Measurements from ENCODE around the gene NKX1-2. TPM values are rescaled to one million over a fixed set of nuclear protein-coding genes. Genes with fewer than 3 reads are reported as not detected.

Gene NKX1-2
- total and polyA plus RNA-seq, 2 experiments from 2014 or later, result 9.8 to 39.4 TPM

DNA sequence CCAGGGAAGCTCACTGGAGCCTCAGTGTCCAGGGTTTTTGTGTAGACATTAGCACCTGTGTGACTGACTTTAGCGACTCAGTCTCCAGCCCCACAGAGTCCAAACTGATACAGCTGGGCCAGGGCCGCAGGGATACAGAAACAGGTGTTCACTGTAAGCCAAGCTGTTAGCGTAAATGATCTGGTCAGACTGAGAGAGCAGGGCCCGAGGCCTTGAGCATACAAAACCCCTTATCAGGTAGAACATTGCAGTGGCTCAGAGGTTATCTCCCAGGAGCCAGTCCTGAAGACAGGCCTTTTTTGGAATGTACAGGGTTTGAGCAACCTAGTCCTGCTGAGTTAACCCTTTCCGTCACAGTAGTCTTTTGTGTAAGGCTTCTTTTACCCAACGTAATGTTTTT, 36.8 kb upstream of the NKX1-2 start:
- Histone ChIP-seq H3K4me2 (no peak overlapping the region), H3K27ac (ENCODE audit: low read depth) (no peak overlapping the region), H4K20me1 (replicated peaks; ENCODE audit: insufficient read depth) (no peaks in the 10 kb centered on the region), H3K4me3 (no peak overlapping the region), H3K4me1 (ENCODE audit: insufficient read depth) (peaks cover 7% of the 10 kb centered on the region; the same call in 1 of the 2 replicates), H3K79me2 (replicated peaks; ENCODE audit: insufficient read depth) (no peaks in the 10 kb centered on the region), H3K36me3 (ENCODE audit: insufficient read depth) (no peaks in the 10 kb centered on the region; the same call in 1 of the 2 replicates), H2AFZ (no peak overlapping the region), H3F3A (replicated peaks; ENCODE audit: low read depth) (no peaks in the 10 kb centered on the region), H3K27me3 (ENCODE audit: insufficient read depth) (no peaks in the 10 kb centered on the region), H3K9me2 (ENCODE audit: insufficient read depth) (no peaks in the 10 kb centered on the region)
- H3K4me3 Mint-ChIP-seq, result no peak overlapping the region
- H3K4me1 Mint-ChIP-seq, result peaks cover 8% of the 10 kb centered on the region
- peaks cover 19% of the 10 kb centered on the region for H3K9me3 Mint-ChIP-seq
- H3K27me3 Mint-ChIP-seq (ENCODE audit: insufficient read depth, low read depth, poor library complexity), result peaks cover 3% of the 10 kb centered on the region
- no peak overlapping the region for H3K27ac Mint-ChIP-seq
- TF ChIP-seq NANOG (IDR thresholded peaks at IDR 0.05; ENCODE audit: borderline replicate concordance) (no peak), STAT1 (IDR thresholded peaks at IDR 0.05; ENCODE audit: unreplicated experiment) (no peak), ZNF331 (CRISPR knock-in tag; IDR thresholded peaks at IDR 0.05; ENCODE audit: low read depth) (no peak), EZH2 (IDR thresholded peaks at IDR 0.05; ENCODE audit: low read depth, unreplicated experiment) (no peak)
- peaks cover 71% of the 10 kb centered on the region for H3K36me3 Mint-ChIP-seq (ENCODE audit: low read depth)
- DNase-seq (ENCODE audit: low spot score) (no peak), ATAC-seq (no peak)

DNA sequence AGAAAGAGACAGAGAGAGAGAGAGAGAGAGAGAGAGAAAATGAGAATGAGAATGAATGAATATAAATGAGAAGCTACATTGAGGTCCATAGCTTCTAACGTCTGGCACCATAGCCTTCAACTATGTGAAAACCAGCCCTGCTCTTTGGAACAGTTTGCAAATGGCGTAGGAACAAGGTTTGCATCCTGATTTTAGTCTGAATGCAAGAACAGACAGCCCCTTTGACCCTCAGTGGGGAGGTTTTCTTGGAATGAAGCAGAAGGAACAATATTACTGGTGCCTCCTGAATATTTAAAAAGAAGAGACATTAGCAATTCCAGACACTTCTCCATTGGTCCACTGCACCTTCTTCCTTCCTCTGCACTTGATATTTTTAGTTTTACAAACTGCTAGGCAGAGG, 34.8 kb upstream of the NKX1-2 start:
- Mint-ChIP-seq H3K36me3 (ENCODE audit: low read depth) (peaks cover 60% of the 10 kb centered on the region), H3K4me1 (peaks cover 21% of the 10 kb centered on the region), H3K27ac (no peak overlapping the region), H3K4me3 (no peak overlapping the region), H3K27me3 (ENCODE audit: insufficient read depth, low read depth, poor library complexity) (peaks cover 5% of the 10 kb centered on the region), H3K9me3 (peaks cover 20% of the 10 kb centered on the region)
- Histone ChIP-seq H2AFZ (no peak overlapping the region), H3K4me1 (ENCODE audit: insufficient read depth) (peaks cover 25% of the 10 kb centered on the region), H3K27ac (ENCODE audit: low read depth) (no peak overlapping the region), H3K27me3 (ENCODE audit: insufficient read depth) (no peaks in the 10 kb centered on the region), H3K9me2 (ENCODE audit: insufficient read depth) (no peaks in the 10 kb centered on the region), H3K79me2 (replicated peaks; ENCODE audit: insufficient read depth) (no peaks in the 10 kb centered on the region), H3K36me3 (ENCODE audit: insufficient read depth) (no peaks in the 10 kb centered on the region; the same call in 1 of the 2 replicates), H3F3A (replicated peaks; ENCODE audit: low read depth) (no peaks in the 10 kb centered on the region), H3K4me2 (no peak overlapping the region), H4K20me1 (replicated peaks; ENCODE audit: insufficient read depth) (no peaks in the 10 kb centered on the region), H3K4me3 (no peak overlapping the region)
- no peak for DNase-seq (ENCODE audit: low spot score)
- no peak for ATAC-seq
- no peak for TF ChIP-seq EZH2phosphoT487 (IDR thresholded peaks at IDR 0.05; ENCODE audit: unreplicated experiment)
- no peak for TF ChIP-seq STAT1 (IDR thresholded peaks at IDR 0.05; ENCODE audit: unreplicated experiment)
- no peak for TF ChIP-seq EZH2 (IDR thresholded peaks at IDR 0.05; ENCODE audit: low read depth, unreplicated experiment)
- TF ChIP-seq ZNF331 (CRISPR knock-in tag; IDR thresholded peaks at IDR 0.05; ENCODE audit: low read depth), result no peak

DNA sequence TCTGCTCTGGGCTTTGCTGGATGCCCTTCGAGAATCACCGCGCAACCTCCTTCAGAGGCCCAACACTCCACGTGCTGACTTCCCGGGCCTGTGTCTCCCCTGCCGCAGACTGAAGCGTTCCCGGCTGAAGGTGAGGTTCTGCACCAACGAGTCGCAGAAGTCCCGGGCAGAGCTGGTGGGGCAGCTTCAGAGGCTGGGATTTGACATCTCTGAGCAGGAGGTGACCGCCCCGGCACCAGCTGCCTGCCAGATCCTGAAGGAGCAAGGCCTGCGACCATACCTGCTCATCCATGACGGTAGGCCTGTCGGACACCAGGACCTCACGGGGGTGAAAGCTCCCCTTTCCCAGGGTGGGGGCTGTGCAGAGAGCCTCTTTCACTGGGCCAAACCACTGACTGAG, 34.2 kb upstream of the NKX1-2 start:
- Histone ChIP-seq H3K36me3 (ENCODE audit: insufficient read depth) (no peaks in the 10 kb centered on the region; the same call in 1 of the 2 replicates), H3K9me2 (ENCODE audit: insufficient read depth) (no peaks in the 10 kb centered on the region), H3K4me1 (ENCODE audit: insufficient read depth) (peaks cover 25% of the 10 kb centered on the region), H2AFZ (no peak overlapping the region), H4K20me1 (replicated peaks; ENCODE audit: insufficient read depth) (no peaks in the 10 kb centered on the region), H3K27ac (ENCODE audit: low read depth) (no peak overlapping the region), H3K27me3 (ENCODE audit: insufficient read depth) (no peaks in the 10 kb centered on the region), H3K79me2 (replicated peaks; ENCODE audit: insufficient read depth) (no peaks in the 10 kb centered on the region; the same call in 1 of the 2 replicates), H3K4me3 (no peak overlapping the region), H3K4me2 (no peak overlapping the region), H3F3A (replicated peaks; ENCODE audit: low read depth) (no peaks in the 10 kb centered on the region)
- TF ChIP-seq STAT1 (IDR thresholded peaks at IDR 0.05; ENCODE audit: unreplicated experiment), result no peak
- TF ChIP-seq EZH2phosphoT487 (IDR thresholded peaks at IDR 0.05; ENCODE audit: unreplicated experiment), result no peak
- no peak for TF ChIP-seq NANOG (IDR thresholded peaks at IDR 0.05; ENCODE audit: borderline replicate concordance)
- no peak for TF ChIP-seq EZH2 (IDR thresholded peaks at IDR 0.05; ENCODE audit: low read depth, unreplicated experiment)
- TF ChIP-seq, protein P1, sequence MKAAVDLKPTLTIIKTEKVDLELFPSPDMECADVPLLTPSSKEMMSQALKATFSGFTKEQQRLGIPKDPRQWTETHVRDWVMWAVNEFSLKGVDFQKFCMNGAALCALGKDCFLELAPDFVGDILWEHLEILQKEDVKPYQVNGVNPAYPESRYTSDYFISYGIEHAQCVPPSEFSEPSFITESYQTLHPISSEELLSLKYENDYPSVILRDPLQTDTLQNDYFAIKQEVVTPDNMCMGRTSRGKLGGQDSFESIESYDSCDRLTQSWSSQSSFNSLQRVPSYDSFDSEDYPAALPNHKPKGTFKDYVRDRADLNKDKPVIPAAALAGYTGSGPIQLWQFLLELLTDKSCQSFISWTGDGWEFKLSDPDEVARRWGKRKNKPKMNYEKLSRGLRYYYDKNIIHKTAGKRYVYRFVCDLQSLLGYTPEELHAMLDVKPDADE (IDR thresholded peaks at IDR 0.05), result no peak
- TF ChIP-seq, protein P2, sequence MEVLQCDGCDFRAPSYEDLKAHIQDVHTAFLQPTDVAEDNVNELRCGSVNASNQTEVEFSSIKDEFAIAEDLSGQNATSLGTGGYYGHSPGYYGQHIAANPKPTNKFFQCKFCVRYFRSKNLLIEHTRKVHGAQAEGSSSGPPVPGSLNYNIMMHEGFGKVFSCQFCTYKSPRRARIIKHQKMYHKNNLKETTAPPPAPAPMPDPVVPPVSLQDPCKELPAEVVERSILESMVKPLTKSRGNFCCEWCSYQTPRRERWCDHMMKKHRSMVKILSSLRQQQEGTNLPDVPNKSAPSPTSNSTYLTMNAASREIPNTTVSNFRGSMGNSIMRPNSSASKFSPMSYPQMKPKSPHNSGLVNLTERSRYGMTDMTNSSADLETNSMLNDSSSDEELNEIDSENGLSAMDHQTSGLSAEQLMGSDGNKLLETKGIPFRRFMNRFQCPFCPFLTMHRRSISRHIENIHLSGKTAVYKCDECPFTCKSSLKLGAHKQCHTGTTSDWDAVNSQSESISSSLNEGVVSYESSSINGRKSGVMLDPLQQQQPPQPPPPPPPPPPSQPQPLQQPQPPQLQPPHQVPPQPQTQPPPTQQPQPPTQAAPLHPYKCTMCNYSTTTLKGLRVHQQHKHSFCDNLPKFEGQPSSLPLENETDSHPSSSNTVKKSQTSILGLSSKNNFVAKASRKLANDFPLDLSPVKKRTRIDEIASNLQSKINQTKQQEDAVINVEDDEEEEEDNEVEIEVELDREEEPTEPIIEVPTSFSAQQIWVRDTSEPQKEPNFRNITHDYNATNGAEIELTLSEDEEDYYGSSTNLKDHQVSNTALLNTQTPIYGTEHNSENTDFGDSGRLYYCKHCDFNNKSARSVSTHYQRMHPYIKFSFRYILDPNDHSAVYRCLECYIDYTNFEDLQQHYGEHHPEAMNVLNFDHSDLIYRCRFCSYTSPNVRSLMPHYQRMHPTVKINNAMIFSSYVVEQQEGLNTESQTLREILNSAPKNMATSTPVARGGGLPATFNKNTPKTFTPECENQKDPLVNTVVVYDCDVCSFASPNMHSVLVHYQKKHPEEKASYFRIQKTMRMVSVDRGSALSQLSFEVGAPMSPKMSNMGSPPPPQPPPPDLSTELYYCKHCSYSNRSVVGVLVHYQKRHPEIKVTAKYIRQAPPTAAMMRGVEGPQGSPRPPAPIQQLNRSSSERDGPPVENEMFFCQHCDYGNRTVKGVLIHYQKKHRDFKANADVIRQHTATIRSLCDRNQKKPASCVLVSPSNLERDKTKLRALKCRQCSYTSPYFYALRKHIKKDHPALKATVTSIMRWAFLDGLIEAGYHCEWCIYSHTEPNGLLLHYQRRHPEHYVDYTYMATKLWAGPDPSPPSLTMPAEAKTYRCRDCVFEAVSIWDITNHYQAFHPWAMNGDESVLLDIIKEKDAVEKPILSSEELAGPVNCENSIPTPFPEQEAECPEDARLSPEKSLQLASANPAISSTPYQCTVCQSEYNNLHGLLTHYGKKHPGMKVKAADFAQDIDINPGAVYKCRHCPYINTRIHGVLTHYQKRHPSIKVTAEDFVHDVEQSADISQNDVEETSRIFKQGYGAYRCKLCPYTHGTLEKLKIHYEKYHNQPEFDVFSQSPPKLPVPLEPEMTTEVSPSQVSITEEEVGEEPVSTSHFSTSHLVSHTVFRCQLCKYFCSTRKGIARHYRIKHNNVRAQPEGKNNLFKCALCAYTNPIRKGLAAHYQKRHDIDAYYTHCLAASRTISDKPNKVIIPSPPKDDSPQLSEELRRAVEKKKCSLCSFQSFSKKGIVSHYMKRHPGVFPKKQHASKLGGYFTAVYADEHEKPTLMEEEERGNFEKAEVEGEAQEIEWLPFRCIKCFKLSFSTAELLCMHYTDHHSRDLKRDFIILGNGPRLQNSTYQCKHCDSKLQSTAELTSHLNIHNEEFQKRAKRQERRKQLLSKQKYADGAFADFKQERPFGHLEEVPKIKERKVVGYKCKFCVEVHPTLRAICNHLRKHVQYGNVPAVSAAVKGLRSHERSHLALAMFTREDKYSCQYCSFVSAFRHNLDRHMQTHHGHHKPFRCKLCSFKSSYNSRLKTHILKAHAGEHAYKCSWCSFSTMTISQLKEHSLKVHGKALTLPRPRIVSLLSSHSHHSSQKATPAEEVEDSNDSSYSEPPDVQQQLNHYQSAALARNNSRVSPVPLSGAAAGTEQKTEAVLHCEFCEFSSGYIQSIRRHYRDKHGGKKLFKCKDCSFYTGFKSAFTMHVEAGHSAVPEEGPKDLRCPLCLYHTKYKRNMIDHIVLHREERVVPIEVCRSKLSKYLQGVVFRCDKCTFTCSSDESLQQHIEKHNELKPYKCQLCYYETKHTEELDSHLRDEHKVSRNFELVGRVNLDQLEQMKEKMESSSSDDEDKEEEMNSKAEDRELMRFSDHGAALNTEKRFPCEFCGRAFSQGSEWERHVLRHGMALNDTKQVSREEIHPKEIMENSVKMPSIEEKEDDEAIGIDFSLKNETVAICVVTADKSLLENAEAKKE (CRISPR knock-in tag; IDR thresholded peaks at IDR 0.05), result no peak
- no peak for TF ChIP-seq ZNF331 (CRISPR knock-in tag; IDR thresholded peaks at IDR 0.05; ENCODE audit: low read depth)
- no peak for TF ChIP-seq POLR2AphosphoS5 (IDR thresholded peaks at IDR 0.05; ENCODE audit: low read depth)
- Mint-ChIP-seq H3K4me1 (peaks cover 23% of the 10 kb centered on the region), H3K4me3 (no peak overlapping the region), H3K27ac (no peak overlapping the region), H3K27me3 (ENCODE audit: insufficient read depth, low read depth, poor library complexity) (peaks cover 5% of the 10 kb centered on the region), H3K9me3 (peaks cover 20% of the 10 kb centered on the region), H3K36me3 (ENCODE audit: low read depth) (peaks cover 57% of the 10 kb centered on the region)
- ATAC-seq (no peak), DNase-seq (ENCODE audit: low spot score) (no peak)

Measured in GM23338 (cell line).